ENCODE results near the gene SMYD1. TPM values are rescaled to one million over a fixed set of nuclear protein-coding genes. Genes with fewer than 3 reads are reported as not detected.

SMYD1 gene
- polyA plus RNA-seq, 4 donors: 0.34 to 1.6 (median 0.84) TPM; not detected in 1

GRCh38 chr2:88131201-88131998 is 63.8 kb downstream of the SMYD1 start:
- Histone ChIP-seq H3K4me3 (ENCODE audit: low read depth in 1 of 3, low read length in 3 of 3) (no peak overlapping the region), H3K4me1 (ENCODE audit: control insufficient read depth in 3 of 3, insufficient read depth in 2 of 3, low read depth in 1 of 3, low read length in 2 of 3) (peaks cover 0 to 38% (median 14%) of the 10 kb centered on the region in 3 donors)

DNA sequence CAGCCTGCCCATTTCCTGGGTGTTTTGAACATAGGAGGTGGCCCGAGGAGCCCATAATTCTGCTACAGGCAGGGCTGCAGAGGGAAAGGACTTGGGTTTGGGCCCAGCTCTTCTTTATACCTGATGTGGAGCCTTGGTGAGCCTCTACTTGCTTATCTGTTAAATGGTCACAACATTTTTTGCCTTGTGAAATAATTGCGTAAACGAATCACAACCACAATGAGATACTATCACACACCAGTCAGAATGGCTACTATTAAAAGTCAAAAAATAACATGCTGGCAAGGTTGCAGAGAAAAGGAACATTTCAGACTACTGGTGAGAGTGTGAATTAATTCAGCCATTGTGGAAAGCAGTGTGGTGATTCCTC is 64.4 kb downstream of the SMYD1 start:
- H3K36me3 ChIP-seq (ENCODE audit: control insufficient read depth in 3 of 3, insufficient read depth in 2 of 3, low read depth in 1 of 3, low read length in 3 of 3): peaks cover 0 to 2% (median 0%) of the 10 kb centered on the region in 3 donors
- WGBS, 3 donors: 29 to 78% (median 45%) methylated on average over 3 of the region's 3 CpGs
- H3K4me1 ChIP-seq (ENCODE audit: control insufficient read depth in 3 of 3, insufficient read depth in 2 of 3, low read depth in 1 of 3, low read length in 2 of 3): peaks cover 0 to 38% (median 14%) of the 10 kb centered on the region in 3 donors
- DNase-seq (no peak), FAIRE-seq (no peak)
- H3K4me3 ChIP-seq (ENCODE audit: low read depth in 1 of 3, low read length in 3 of 3): no peak overlapping the region
- H3K27ac ChIP-seq (ENCODE audit: low read depth in 1 of 3, low read length in 2 of 3): peak overlapping the region; percentile 64 to 86 (median 69)
- no peaks in the 10 kb centered on the region for H3K9me3 ChIP-seq (ENCODE audit: control insufficient read depth in 2 of 2, insufficient read depth in 1 of 2, low read depth in 1 of 2, low read length in 1 of 2)
- H3K27me3 ChIP-seq (ENCODE audit: control insufficient read depth in 3 of 3, insufficient read depth in 3 of 3, low read length in 3 of 3): no peaks in the 10 kb centered on the region

More at GRCh38 chr2:88131201-88131998, 63.8 kb downstream of the SMYD1 start:
- Histone ChIP-seq H3K27me3 (ENCODE audit: control insufficient read depth in 3 of 3, insufficient read depth in 3 of 3, low read length in 3 of 3) (no peaks in the 10 kb centered on the region), H3K27ac (ENCODE audit: low read depth in 1 of 3, low read length in 2 of 3) (peak overlapping the region; percentile 86 to 88 (median 88)), H3K9me3 (ENCODE audit: control insufficient read depth in 2 of 2, insufficient read depth in 1 of 2, low read depth in 1 of 2, low read length in 1 of 2) (no peaks in the 10 kb centered on the region), H3K36me3 (ENCODE audit: control insufficient read depth in 3 of 3, insufficient read depth in 2 of 3, low read depth in 1 of 3, low read length in 3 of 3) (peaks cover 0 to 6% (median 3%) of the 10 kb centered on the region in 3 donors)
- WGBS, 3 donors: 24 to 65% (median 34%) methylated on average over 9 of the region's 9 CpGs
- DNase-seq: peak; percentile 86
- no peak for FAIRE-seq

DNA sequence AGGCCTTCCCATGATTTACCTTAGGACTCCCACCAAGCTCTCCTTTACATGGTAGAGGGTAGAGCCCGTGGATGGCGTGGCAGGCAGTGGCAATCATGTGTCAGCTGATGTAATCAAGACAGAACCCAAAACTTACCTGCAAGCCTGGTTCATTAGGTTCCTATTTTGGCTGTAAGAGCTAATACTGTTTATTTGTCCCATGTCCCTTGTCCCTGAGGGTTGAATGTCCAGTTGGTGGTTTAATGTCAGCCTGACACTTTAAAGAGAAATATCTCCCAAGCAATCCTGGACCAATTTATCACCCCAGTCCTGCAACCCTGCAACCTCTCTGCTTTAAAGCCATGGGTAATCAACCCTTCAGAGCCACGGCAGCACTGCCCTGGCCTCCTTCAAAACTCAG is 66.2 kb downstream of the SMYD1 start:
- DNase-seq (no peak), FAIRE-seq (no peak)
- Histone ChIP-seq H3K9me3 (ENCODE audit: control insufficient read depth in 2 of 2, insufficient read depth in 1 of 2, low read depth in 1 of 2, low read length in 1 of 2) (no peaks in the 10 kb centered on the region), H3K27ac (ENCODE audit: low read depth in 1 of 3, low read length in 2 of 3) (no peak overlapping the region), H3K4me1 (ENCODE audit: control insufficient read depth in 3 of 3, insufficient read depth in 2 of 3, low read depth in 1 of 3, low read length in 2 of 3) (peaks cover 0 to 32% (median 10%) of the 10 kb centered on the region in 3 donors), H3K36me3 (ENCODE audit: control insufficient read depth in 3 of 3, insufficient read depth in 2 of 3, low read depth in 1 of 3, low read length in 3 of 3) (no peaks in the 10 kb centered on the region), H3K27me3 (ENCODE audit: control insufficient read depth in 3 of 3, insufficient read depth in 3 of 3, low read length in 3 of 3) (no peaks in the 10 kb centered on the region), H3K4me3 (ENCODE audit: low read depth in 1 of 3, low read length in 3 of 3) (no peak overlapping the region)
- 74 to 84% (median 78%) methylated on average over 3 of the region's 3 CpGs for WGBS, 3 donors

GRCh38 chr2:88136817-88137216 is 69.2 kb downstream of the SMYD1 start:
- WGBS, 3 donors: 70% methylated on average over 4 of the region's 4 CpGs
- FAIRE-seq: no peak

DNA sequence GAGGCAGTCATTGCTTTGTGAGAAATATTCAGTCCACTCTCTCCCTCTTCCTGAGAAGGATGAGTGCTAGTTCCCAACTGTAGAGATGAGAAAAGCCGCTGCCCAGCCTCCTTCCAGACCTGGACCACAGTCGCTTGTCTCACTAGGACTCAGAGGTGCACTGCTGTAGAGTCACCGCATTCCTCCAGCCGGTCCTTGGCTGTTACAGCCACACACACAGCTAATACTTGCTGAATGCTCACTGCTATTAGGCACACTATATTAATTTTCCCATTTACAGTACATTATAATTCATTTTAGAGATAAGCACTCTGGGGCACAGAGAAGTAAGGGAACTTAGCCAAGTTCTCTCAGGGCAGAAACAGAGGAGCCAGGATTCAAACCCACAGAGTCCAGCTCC is 70.2 kb downstream of the SMYD1 start:
- H3K9me3 ChIP-seq (ENCODE audit: control insufficient read depth in 2 of 2, insufficient read depth in 1 of 2, low read depth in 1 of 2, low read length in 1 of 2): peaks cover 0 to 6% of the 10 kb centered on the region in 2 donors
- DNase-seq (no peak), FAIRE-seq (no peak)
- no peak overlapping the region for H3K4me3 ChIP-seq (ENCODE audit: low read depth in 1 of 3, low read length in 3 of 3)
- WGBS, 3 donors: 88 to 93% (median 92%) methylated on average over 4 of the region's 4 CpGs
- H3K36me3 ChIP-seq (ENCODE audit: control insufficient read depth in 3 of 3, insufficient read depth in 2 of 3, low read depth in 1 of 3, low read length in 3 of 3): no peaks in the 10 kb centered on the region
- H3K27ac ChIP-seq (ENCODE audit: low read depth in 1 of 3, low read length in 2 of 3): no peak overlapping the region
- H3K4me1 ChIP-seq (ENCODE audit: control insufficient read depth in 3 of 3, insufficient read depth in 2 of 3, low read depth in 1 of 3, low read length in 2 of 3): peaks cover 0 to 14% (median 4%) of the 10 kb centered on the region in 3 donors
- H3K27me3 ChIP-seq (ENCODE audit: control insufficient read depth in 3 of 3, insufficient read depth in 3 of 3, low read length in 3 of 3): no peaks in the 10 kb centered on the region

More at GRCh38 chr2:88136817-88137216, 69.2 kb downstream of the SMYD1 start:
- Histone ChIP-seq H3K9me3 (ENCODE audit: control insufficient read depth in 2 of 2, insufficient read depth in 1 of 2, low read depth in 1 of 2, low read length in 1 of 2) (peaks cover 0 to under 1% of the 10 kb centered on the region in 2 donors), H3K36me3 (ENCODE audit: control insufficient read depth in 3 of 3, insufficient read depth in 2 of 3, low read depth in 1 of 3, low read length in 3 of 3) (no peaks in the 10 kb centered on the region), H3K4me3 (ENCODE audit: low read depth in 1 of 3, low read length in 3 of 3) (no peak overlapping the region), H3K27ac (ENCODE audit: low read depth in 1 of 3, low read length in 2 of 3) (no peak overlapping the region), H3K4me1 (ENCODE audit: control insufficient read depth in 3 of 3, insufficient read depth in 2 of 3, low read depth in 1 of 3, low read length in 2 of 3) (peaks cover 0 to 18% (median 4%) of the 10 kb centered on the region in 3 donors), H3K27me3 (ENCODE audit: control insufficient read depth in 3 of 3, insufficient read depth in 3 of 3, low read length in 3 of 3) (no peaks in the 10 kb centered on the region)
- DNase-seq: no peak

- FAIRE-seq (no peak), DNase-seq (peak; percentile 57 to 71)
- 7 to 43% (median 22%) methylated on average over 2 of the region's 2 CpGs for WGBS, 3 donors
- Histone ChIP-seq H3K4me1 (ENCODE audit: control insufficient read depth in 3 of 3, insufficient read depth in 2 of 3, low read depth in 1 of 3, low read length in 2 of 3) (peaks cover 0 to 16% (median 4%) of the 10 kb centered on the region in 3 donors), H3K27ac (ENCODE audit: low read depth in 1 of 3, low read length in 2 of 3) (peak overlapping the region in 1 of 3 donors; percentile 16), H3K36me3 (ENCODE audit: control insufficient read depth in 3 of 3, insufficient read depth in 2 of 3, low read depth in 1 of 3, low read length in 3 of 3) (no peaks in the 10 kb centered on the region), H3K27me3 (ENCODE audit: control insufficient read depth in 3 of 3, insufficient read depth in 3 of 3, low read length in 3 of 3) (no peaks in the 10 kb centered on the region), H3K4me3 (ENCODE audit: low read depth in 1 of 3, low read length in 3 of 3) (no peak overlapping the region), H3K9me3 (ENCODE audit: control insufficient read depth in 2 of 2, insufficient read depth in 1 of 2, low read depth in 1 of 2, low read length in 1 of 2) (peaks cover 0 to 6% of the 10 kb centered on the region in 2 donors)
Measured at GRCh38 chr2:88139203-88139702, 71.6 kb downstream of the SMYD1 start.

DNA sequence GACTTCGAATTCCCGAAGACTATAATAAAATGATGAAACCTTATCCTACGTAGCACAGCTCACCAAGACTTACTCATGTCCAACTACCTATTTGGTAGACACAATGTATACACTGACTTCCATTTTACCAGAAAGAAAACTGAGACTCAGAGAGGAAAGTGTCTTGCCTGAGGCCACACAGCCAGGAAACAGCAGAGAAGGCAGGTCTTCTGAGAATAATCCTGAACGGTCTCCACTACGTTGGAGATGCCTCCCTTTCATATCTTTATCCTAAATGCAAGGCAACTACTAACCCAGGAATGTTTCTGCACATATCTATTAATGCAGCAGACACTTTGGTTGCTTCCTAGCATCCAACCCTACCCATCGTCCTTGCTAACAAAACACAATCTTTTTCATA is 72.2 kb downstream of the SMYD1 start:
- H3K27ac ChIP-seq (ENCODE audit: low read depth in 1 of 3, low read length in 2 of 3): peak overlapping the region in 2 of 3 donors; percentile 16 to 34
- no peak for FAIRE-seq
- H3K4me3 ChIP-seq (ENCODE audit: low read depth in 1 of 3, low read length in 3 of 3): no peak overlapping the region
- WGBS, 3 donors: 62 to 77% (median 74%) methylated on average over 6 of the region's 6 CpGs
- no peaks in the 10 kb centered on the region for H3K27me3 ChIP-seq (ENCODE audit: control insufficient read depth in 3 of 3, insufficient read depth in 3 of 3, low read length in 3 of 3)
- H3K9me3 ChIP-seq (ENCODE audit: control insufficient read depth in 2 of 2, insufficient read depth in 1 of 2, low read depth in 1 of 2, low read length in 1 of 2): peaks cover 0 to 7% of the 10 kb centered on the region in 2 donors
- H3K4me1 ChIP-seq (ENCODE audit: control insufficient read depth in 3 of 3, insufficient read depth in 2 of 3, low read depth in 1 of 3, low read length in 2 of 3): peaks cover 0 to 21% (median 4%) of the 10 kb centered on the region in 3 donors
- no peaks in the 10 kb centered on the region for H3K36me3 ChIP-seq (ENCODE audit: control insufficient read depth in 3 of 3, insufficient read depth in 2 of 3, low read depth in 1 of 3, low read length in 3 of 3)
- DNase-seq: no peak

GRCh38 chr2:88141952-88142351 is 74.3 kb downstream of the SMYD1 start:
- Histone ChIP-seq H3K4me3 (ENCODE audit: low read depth in 1 of 3, low read length in 3 of 3) (no peak overlapping the region), H3K27me3 (ENCODE audit: control insufficient read depth in 3 of 3, insufficient read depth in 3 of 3, low read length in 3 of 3) (no peaks in the 10 kb centered on the region), H3K4me1 (ENCODE audit: control insufficient read depth in 3 of 3, insufficient read depth in 2 of 3, low read depth in 1 of 3, low read length in 2 of 3) (peaks cover 0 to 40% (median 10%) of the 10 kb centered on the region in 3 donors), H3K9me3 (ENCODE audit: control insufficient read depth in 2 of 2, insufficient read depth in 1 of 2, low read depth in 1 of 2, low read length in 1 of 2) (peaks cover 0 to 10% of the 10 kb centered on the region in 2 donors), H3K27ac (ENCODE audit: low read depth in 1 of 3, low read length in 2 of 3) (no peak overlapping the region), H3K36me3 (ENCODE audit: control insufficient read depth in 3 of 3, insufficient read depth in 2 of 3, low read depth in 1 of 3, low read length in 3 of 3) (no peaks in the 10 kb centered on the region)
- WGBS, 3 donors: 96 to 97% (median 97%) methylated on average over 2 of the region's 2 CpGs
- FAIRE-seq (no peak), DNase-seq (no peak)

All from small intestine (tissue), 7 donors.